ENCODE measurements around the gene EYS.
"Not testable (repeated sequence)": the region's sequence is repeated elsewhere in the genome, so short reads cannot be mapped to it uniquely, and the experiment has no call there.

The EYS gene

DNA sequence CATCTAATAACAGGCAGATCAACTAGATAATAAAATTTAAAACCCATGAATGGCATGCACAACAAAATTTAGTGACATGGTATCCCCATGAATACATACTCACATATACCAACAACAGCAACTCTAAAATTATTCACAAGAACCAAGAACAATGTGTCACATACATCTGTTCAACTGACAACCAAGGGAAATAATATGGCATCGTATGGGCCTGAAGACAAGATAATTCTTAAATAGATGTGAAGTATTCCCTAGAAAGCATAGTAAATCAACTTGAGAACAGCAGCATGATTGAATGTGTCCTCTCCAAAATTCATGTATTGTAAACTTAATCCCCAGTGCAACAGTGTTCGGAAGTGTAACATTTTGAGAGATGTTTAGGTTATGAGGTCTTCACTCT is 635.5 kb downstream of the EYS start:
- no peak for DNase-seq

DNA sequence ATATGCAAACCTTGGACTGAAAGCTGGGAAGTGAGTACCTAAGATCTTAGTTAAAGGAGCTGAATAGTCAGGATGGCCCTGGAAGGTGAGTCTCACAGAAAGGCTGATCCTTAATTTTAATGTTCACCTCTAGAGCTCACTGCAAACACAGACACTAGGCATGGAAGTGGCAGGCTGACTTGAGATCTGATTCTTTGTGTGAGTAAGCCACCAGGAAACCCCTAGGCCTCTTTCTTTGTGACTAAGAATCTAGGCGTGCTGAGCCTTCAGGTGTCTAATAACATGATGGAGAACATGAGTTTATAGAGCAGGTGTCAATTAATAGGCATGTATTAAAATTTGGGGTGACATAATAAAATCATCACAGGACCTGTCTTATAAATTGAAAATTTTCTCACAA is 642.2 kb downstream of the EYS start:
- DNase-seq = no peak

GRCh38 chr6:65059568-65059967 is 647.5 kb downstream of the EYS start:
- DNase-seq = no peak

DNA sequence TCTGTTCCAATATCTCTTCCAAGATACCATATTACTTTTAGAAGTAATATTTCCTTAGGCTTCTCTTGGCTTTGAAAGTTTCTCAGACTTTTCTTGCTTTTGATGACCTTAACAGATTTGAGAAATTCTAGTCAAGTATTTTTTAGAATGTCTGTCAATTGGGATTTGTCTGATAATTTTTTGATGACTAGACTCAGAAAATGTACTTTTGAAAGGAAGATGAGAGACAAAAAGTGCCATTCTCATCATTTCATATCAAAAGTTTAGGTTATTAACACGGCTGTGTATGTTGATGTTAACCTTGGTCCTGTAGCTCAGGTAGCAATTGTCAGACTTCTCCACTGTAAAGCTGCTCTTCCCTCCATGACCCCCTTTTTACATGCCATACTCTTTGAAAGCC is 651.5 kb downstream of the EYS start:
- DNase-seq = no peak

DNA sequence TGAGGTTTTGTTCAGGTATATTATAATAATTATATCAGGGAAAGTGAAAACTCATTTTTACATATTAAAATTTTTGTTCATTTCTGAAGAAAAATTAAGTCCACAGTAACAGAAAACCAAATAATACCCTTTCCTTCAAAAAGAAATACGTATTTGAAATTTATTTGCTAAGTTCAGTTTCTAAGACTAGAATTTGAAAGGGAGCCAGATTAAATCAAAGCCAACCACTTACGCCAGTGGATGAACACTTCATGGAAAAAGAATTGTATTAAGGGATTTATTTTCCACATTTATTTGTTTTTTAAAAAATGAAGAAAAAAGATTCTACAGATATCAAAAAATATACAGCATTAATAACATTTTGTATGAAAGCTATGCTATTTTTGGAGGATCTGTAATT is 654.4 kb downstream of the EYS start:
- no peak for DNase-seq

DNA sequence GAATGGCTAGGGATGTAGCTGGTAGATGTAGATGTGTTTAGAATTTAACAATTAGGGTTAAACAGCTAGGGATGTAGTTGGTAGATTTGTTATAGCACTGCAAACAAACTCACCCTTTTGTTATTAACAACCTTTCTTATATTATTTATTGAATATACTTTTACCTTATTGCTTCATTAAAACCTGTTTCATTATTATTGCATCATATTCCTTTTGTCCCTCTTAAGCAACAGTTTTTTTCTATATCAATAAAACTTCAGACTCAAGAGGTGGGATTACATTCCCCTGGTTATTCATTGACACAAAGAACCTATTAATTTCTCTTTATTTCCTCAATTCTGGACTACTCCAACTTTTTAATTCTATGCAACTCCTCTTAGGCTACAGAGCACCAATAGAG is 661.2 kb downstream of the EYS start:
- DNase-seq = no peak

DNA sequence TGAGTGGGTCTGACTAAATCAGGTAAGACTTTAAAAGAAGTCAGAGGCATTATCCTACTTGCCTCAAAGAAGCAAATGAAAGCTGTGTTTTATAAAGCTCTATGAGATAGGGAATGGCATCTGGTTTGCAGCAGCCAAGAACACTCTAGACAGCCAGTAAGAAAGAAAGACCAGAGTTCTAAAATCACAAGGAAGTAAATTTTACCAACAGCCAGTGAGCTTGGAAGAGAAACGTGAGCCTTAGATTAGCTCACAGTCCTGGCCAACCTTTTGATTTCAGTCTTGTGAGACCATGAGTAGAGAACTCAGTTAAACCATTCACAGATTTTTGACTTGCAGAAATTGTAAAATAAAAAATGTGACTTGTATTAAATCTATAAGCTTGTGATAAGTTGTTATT is 693.0 kb downstream of the EYS start:
- DNase-seq = no peak

DNA sequence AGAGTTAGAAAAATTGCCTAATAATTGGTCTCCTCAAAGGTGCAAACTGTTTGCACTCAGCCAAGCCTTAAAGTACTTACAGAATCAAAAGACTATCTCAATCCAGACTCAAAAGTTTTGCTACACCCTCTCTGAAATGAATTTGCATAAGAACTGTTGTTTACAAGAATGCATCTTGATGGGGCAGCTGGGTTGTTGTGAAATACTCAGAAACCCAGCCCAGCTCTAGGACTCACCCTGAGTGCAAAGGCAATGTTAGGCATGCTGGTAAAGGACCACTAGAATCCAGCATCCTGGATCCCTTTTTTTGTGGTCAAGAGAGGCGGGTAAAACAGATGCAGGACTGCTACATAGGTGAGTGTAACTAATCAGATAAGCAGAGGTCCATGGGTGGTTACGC is 700.2 kb downstream of the EYS start:
- no peak for DNase-seq

GRCh38 chr6:65004283-65004682 is 702.7 kb downstream of the EYS start:
- no peak for DNase-seq

- not testable (repeated sequence) for DNase-seq
Observed at GRCh38 chr6:65002882-65003281, 704.1 kb downstream of the EYS start.

GRCh38 chr6:65000815-65001214 is 706.2 kb downstream of the EYS start:
- DNase-seq = no peak

DNA sequence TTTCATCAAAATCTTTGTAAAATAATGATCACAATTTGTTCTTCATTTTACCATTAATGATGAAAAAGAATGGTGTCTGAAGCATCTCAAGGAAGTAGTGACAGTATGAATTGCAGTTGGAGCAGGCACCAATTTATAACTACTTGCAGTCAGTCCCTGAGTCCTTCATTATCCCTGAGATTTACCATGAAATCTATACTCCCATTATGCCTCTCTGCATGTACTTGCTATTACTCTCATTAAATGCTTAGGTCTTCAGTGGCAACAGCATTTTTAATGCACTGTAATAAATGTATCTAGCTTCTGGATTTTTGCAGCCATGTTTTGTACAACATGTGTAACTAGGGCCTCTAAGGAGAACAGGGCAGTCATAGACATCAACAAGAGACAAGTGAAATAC is 708.8 kb downstream of the EYS start:
- DNase-seq = no peak

- no peak for DNase-seq
Observed at GRCh38 chr6:64996301-64996700, 710.7 kb downstream of the EYS start.

DNA sequence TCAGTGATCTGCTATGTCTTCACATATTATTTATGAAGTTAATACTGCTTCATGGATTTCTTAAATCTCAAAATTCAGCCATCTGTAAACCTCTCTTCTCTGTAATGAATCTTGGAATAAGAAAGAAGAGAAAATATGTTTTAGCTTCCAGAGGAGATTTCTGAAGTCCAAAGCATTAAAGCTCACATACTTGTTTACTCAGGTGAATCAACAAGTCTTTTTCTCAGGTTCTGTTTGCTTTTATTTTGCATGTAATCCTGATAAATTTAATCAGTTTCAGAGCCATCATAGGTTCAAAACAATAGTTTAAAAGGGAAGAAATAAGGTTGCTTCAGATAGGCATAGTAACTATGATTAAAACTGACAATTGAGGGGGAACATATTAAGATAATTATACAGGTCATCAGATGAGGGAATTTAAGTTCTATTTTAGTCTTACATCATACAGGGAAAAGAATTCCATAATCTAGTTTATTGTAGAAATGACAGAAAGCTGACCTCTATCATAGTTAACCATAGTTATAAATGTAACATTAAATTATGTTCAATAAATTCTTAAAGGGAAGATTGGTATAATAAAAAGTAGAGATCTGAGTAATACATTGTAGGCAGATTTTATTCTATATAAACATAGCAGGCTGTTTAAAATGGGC is 716.2 kb downstream of the EYS start:
- no peak for DNase-seq

- DNase-seq = no peak
Observed at GRCh38 chr6:64988148-64988547, 718.9 kb downstream of the EYS start.

- DNase-seq = no peak
Observed at GRCh38 chr6:64987066-64987465, 720.0 kb downstream of the EYS start.

- no peak for DNase-seq
Observed at GRCh38 chr6:64985726-64986125, 721.3 kb downstream of the EYS start.

GRCh38 chr6:64984948-64985347 is 722.1 kb downstream of the EYS start:
- DNase-seq = no peak

DNA sequence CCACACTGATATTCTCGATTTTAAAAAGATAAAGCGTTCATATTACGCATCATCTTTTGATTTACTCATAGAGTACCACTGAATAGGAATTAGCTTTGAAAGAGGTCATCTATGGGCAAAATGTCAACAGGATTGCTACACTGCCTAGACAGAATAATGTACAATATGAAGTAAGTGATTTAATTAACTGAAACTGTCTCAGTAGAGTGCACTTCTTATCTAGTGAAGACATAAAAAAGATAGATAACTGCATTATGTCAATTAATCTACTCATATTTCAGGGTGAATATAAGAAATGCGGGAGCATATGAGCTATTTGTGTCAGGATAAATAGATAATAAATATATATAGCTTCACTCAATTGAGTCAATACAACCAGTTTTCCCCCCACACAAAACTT is 723.9 kb downstream of the EYS start:
- no peak for DNase-seq

GRCh38 chr6:64973142-64973541 is 733.9 kb downstream of the EYS start:
- DNase-seq = no peak

- DNase-seq = no peak
Observed at GRCh38 chr6:64969139-64969538, 737.9 kb downstream of the EYS start.

- no peak for DNase-seq
Observed at GRCh38 chr6:64955435-64955848, 751.6 kb downstream of the EYS start.

DNA sequence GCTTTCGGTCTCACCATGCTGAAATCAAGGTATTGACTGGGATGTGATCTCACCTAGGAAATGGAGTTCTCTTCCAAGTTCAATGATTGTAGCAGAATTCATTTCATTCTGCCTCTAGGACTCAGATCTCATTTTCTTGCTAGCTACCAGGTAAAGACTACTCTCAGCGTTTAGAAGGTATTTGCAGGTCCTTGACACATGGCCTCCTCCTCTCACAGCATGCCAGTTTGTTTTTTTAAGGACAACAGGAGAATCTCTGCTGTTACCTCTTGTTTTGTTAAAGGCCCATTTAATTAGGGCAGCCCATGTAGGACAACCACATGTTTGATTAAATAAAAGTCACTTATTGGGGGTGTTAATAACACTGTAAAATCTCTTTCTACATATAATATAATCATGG is 757.8 kb downstream of the EYS start:
- DNase-seq = no peak

DNA sequence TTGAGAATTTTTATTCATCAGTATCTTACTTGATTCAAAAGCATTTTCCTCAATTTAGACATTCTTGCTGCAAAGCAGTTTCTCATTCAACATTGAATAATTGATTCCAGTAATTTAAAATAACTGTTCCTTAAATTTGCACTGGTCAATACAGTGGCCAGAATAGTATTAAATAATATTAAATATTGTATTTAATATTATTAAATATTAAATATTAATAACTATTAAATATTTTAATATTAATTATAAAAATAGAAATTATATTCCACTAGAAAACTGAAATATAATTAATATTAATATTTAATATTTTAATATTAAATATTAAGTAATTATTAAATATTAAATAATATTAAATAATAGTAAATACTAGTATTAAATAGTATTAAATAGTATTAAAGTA is 758.8 kb downstream of the EYS start:
- DNase-seq = no peak

DNA sequence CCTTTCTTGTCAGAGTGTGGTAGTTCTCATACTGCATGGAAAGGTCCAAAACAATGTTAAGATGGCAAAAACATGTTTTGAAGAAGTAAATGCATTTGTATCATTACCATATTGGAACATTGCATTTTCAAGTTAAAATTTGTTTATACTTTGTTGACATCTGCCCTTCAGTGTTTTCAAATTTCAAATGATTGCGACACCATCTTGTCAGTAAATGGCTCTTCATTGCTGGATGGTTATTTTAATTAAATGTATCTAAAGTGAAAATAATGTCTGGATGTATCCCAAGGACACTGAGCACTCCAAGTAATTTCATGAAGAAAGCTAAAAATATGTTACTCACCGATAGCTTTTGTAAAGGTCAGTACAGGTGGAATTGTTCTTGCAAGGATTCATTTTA is 761.6 kb downstream of the EYS start:
- DNase-seq = no peak

- no peak for DNase-seq
Observed at GRCh38 chr6:64932486-64932885, 774.5 kb downstream of the EYS start.
